Gastroesophageal sphincter (tissue), 3 donors: Measurements from ENCODE around the gene FRAT2.

ENCODE experiments used
- EP300 ChIP-seq: sonication (generic); formaldehyde crosslinking; IDR thresholded peaks from one replicate; pipeline ENCODE4 v1.6.1; 2017; ENCODE audit warnings: antibody characterized with exemption, mild to moderate bottlenecking
- TF ChIP-seq, protein P1 (sequence below), 4 experiments: fragments of 200-600 bp in 2 of 4; fragments of 450-650 bp in 2 of 4; sonication (generic) in 1 of 4; IDR thresholded peaks; one replicate each; pipeline ENCODE4 v1.5.1; 2017 to 2019; ENCODE audit warnings: antibody characterized with exemption in 4 of 4, mild to moderate bottlenecking in 2 of 4, moderate library complexity in 2 of 4

GRCh38 chr10:97311111-97311626, 23.4 kb downstream of the FRAT2 start:
- TF ChIP-seq, protein P1, sequence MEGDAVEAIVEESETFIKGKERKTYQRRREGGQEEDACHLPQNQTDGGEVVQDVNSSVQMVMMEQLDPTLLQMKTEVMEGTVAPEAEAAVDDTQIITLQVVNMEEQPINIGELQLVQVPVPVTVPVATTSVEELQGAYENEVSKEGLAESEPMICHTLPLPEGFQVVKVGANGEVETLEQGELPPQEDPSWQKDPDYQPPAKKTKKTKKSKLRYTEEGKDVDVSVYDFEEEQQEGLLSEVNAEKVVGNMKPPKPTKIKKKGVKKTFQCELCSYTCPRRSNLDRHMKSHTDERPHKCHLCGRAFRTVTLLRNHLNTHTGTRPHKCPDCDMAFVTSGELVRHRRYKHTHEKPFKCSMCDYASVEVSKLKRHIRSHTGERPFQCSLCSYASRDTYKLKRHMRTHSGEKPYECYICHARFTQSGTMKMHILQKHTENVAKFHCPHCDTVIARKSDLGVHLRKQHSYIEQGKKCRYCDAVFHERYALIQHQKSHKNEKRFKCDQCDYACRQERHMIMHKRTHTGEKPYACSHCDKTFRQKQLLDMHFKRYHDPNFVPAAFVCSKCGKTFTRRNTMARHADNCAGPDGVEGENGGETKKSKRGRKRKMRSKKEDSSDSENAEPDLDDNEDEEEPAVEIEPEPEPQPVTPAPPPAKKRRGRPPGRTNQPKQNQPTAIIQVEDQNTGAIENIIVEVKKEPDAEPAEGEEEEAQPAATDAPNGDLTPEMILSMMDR (IDR thresholded peaks at IDR 0.05), result no peak
- TF ChIP-seq EP300, result no peak
